Left lobe of liver (tissue), 2 donors: ENCODE data around the gene GRIK2. TPM values are rescaled to one million over a fixed set of nuclear protein-coding genes. Genes with fewer than 3 reads are reported as not detected.
A peak's percentile ranks its signal among the peaks of the same experiment; 100 is the strongest.

Source experiments
- ATAC-seq: fragments of 200-7000 bp; cut with Tn5 transposase; one replicate; pipeline ENCODE4 v1.9.1; 2020; ENCODE audit warnings: mild to moderate bottlenecking, moderate library complexity
- DNase-seq: peaks from one replicate; pipeline ENCODE4 v3.0.0-alpha.2; 2020; ENCODE audit warnings: low spot score
- total RNA-seq: library from RNA; stranded (reverse); gene quantifications from one replicate; pipeline ENCODE4 v1.2.1, GENCODE V29; 2021
- donor health status: DM: no; HTN: no; CAD: no; lungs with moderate emphysema.
- donor health status: DM: no; HTN: yes; CAD: no.

GRIK2 gene
- total RNA-seq, 1 donor from 2014 or later, result 0.10 TPM

DNA sequence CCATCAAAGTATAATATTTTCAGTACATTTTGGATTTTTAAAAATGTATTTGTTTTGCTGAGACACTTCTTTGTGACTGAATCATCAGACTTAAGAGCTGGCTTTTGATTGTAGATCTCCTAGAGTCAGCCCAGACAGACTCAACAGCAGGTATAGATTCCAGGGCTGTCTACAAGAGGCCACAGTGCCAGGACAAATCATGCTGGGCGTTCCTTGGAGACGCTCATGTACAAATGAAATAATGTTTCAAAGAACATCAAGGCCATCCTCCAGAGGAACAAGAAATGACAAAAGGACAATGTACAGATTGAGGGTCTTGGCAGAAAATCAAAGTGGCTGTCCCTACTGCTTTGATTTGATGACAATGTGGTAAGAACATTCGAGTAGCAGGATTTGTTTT, 369.3 kb downstream of the GRIK2 start:
- DNase-seq (no peak), ATAC-seq (peak; percentile 53)

DNA sequence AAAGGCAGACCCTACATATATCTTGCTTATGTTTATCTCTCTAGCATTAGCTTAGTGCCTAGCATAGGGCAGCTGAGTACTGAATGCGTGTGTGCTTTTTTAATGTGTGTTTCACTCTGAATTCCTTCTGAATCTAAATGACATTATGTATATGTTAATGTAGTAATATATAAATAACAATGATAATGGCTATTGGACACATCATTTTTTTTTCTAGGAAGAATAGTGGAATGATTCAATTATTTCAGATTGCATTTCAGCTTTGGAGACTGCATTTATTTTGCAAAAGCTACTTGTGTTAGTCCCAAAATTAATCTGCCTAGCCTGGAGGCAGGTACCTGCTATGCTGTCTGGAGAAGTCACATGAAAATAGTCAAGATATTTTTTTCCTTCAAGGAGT, 371.8 kb downstream of the GRIK2 start:
- no peak for DNase-seq
- ATAC-seq, result no peak

DNA sequence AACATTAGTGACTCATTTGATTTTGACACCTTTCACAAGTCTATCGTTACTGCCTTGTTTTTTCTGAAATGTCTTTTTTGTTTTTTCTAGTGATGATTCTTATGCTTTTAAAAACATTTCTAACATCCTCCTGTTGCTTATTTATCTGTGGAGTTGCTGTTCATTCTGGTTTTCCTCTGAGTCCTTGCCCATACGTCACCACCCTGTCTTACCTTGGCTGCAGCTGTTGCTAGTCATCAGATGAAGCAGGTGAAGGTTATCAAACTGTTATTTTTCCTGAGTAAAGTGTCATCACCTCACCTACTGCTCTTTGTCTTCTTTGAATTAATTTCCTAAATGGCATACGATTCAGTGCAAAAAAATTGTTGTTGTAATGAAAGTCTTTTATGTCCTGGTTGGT, 376.6 kb downstream of the GRIK2 start:
- ATAC-seq, result no peak
- DNase-seq, result no peak

DNA sequence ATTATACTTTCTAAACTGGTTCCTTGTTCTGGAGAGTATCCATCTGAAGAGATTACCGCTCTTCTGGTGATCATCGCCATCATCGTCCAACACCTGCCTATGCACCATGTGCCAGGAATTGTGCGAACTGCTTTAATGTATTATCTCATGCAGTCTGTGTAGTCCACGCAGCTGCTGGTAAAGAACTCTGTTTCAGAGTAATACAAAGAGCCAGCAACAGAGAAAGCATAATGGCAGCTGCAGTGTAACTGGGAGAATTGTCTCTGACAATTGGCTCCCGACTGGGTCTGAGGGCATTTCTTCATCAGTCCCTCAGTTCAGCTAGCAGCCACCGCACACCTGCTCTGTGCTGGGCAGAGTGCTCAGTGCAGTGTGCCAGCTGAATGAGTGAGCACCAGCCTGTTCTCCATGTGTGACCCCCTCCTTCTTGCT, 383.4 kb downstream of the GRIK2 start:
- ATAC-seq (no peak), DNase-seq (no peak)

DNA sequence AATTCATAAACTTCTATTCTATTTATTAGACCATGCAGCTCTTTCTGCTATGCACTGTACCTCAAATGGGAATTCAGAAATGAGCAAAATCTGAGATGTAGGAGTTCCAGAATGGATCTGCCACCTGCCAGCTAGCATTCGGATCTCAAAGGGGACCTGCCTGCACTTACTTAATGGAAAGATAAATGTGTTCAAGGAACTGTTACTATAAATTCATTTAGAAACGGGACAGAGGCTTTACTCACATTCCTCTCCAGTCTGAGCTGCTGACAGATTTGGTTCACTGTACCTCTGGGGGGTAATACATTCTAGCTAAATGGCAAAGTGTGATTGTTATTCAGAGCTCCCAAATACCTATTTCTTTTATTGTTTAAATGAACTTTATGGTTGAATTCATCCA, 384.1 kb downstream of the GRIK2 start:
- no peak for DNase-seq
- no peak for ATAC-seq

DNA sequence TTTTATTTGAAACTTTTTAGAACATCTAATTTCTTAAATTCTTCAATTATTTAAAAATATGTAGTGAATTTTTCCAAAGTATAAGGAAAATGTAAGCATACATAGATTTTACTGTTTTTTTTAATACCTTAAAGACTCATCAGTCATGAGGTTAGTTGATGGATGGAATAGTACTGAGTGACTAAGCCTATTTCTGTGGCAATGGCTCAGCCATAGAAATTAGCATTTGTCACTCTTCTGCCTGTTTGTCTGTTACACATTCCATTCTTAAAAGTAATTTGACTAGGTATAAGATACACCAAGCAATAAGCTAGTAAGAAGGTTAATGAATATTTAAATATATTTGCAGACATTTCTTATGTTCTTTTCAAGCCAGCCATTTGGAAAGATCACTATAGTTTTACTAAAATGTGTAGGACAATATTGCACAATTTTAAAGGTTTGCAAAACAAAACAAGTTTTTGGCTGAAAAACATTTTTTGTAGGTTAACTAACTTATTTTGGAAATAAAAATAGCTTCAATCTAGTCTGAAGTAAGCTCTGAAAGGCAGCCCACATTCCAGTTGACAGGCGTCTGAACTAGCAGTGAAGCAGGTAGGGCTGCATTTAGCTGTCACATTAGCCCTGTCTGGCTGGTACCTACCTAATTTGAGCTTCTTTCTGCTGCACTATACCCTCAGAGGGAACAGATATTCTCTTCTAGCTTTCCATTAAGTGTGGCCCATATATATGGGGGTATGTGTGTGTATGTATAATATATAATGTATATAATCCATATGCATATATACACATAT, 385.7 kb downstream of the GRIK2 start:
- ATAC-seq, result no peak
- DNase-seq, result no peak

DNA sequence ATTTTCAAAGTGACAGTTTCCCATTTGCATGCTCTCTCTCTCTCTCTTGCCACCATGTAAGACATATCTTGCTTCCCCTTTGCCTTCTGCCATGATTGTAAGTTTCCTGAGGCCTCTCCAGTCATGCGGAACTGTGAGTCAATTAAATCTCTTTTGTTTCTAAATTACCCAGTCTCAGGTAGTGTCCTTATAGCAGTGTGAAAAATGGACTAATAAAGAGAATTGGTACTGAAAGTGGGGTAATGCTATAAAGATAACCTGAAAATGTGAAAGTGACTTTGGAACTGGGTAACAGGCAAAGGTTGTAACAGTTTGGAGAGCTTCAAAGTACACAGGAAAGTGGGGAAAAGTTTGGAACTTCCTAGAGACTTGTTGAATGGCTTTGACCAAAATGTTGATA, 389.8 kb downstream of the GRIK2 start:
- DNase-seq (no peak), ATAC-seq (no peak)

DNA sequence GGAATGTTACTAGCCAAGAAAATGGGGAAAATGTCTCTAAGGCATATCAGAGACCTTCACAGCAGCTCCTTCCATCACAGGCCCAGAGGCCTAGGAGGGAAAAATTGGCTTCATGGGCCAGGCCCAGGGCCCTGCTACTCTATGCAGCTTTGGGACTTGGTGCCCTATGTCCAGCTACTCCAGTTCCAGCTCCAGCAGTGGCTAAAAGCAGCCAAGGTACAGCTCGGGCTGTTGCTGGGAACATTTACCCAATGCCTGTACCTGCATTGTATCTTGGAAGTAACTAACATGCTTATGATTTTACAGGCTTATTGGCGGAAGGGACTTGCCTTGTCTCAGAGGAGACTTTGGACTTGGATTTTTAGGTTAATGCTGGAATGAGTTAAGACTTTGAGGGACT, 390.6 kb downstream of the GRIK2 start:
- DNase-seq (no peak), ATAC-seq (no peak)

DNA sequence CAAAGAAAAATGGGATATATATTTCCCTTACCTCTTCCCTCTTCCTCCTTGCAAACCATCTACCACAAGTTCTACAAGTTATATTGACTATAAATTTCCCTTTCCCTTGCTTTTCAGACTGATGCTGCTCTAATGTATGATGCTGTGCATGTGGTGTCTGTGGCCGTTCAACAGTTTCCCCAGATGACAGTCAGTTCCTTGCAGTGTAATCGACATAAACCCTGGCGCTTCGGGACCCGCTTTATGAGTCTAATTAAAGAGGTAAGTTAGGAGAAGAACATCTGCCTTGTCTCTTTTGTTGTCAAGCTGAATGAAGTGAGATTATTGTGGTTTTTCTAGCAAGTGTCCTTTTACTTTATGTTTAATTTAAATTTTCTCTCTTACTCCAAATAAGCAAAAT, 406.0 kb downstream of the GRIK2 start:
- DNase-seq, result no peak
- ATAC-seq, result no peak

DNA sequence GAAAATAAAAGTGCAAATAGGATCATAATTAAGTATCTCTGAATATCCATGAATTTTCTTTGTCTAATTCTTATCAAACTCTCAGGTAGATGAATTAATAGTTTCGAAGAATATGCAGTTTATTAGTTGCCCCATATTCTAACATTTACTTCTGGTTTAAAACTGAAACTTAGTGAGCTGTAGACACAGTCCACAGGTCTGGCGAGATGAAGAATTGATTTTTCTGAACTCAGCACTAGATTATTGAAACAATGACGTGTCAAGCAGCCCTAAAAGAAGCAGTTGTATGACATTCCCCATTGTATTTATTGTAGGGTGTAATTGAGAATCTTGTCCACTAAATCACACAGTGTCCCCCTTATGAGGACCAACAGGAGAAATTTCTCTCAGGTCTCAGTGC, 407.1 kb downstream of the GRIK2 start:
- DNase-seq (no peak), ATAC-seq (peak; percentile 83)

DNA sequence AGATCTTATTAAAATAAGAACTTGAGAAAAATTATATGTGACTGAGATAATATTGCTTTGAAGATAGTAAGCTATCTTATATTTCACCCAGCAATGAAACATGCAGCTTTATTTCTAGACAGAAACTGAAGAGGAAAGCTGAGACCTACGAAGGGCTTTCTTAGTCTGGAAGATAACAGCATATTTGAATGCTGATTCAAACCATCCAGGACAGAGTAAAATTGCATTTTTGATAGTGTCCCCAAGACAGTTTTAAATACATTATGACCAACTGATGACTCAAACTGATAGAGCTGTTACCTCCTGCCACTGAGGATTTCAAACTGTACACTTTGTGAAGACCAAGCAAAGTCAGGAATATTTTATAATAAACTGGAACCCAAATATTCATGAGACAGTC, 409.6 kb downstream of the GRIK2 start:
- ATAC-seq (no peak), DNase-seq (no peak)

DNA sequence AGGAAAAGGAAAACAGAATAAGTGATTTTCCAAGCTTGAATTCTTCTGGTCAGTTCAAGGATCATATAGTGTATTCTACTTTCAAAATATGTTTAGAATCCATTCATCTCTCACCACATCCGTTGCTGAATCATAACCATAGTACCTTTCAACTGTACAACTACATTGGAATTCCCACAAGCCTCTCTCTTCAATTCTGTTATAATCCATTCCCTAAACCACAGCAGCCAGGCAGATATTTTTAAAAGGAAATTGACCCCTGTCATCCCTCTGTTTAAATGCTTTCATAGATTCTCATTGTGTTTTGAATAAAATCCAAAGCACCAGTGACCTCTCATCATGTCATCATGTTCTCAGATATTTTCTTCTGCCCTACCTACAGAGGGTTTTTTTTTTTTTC, 412.7 kb downstream of the GRIK2 start:
- no peak for ATAC-seq

DNA sequence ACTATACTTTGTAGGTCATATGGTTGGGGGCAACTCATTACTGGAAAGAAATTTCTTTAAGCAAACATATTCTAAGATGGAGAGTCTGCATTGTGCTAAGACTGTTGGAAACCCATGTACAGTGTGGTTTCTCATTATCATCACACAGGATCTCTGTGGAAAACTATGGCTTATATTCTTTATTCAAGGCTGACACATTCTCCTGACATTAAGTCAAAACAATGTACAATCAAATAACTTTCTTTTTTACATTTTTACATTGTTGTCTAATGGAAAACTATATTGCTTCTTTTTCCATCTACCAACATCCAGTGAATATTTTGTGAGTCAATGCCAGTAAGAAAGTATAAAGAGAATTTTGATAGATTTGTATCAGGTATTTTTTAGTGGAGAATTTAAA, 417.6 kb downstream of the GRIK2 start:
- no peak for DNase-seq
- ATAC-seq, result no peak

More for the DNA sequence above, 412.7 kb downstream of the GRIK2 start:
- no peak for DNase-seq

DNA sequence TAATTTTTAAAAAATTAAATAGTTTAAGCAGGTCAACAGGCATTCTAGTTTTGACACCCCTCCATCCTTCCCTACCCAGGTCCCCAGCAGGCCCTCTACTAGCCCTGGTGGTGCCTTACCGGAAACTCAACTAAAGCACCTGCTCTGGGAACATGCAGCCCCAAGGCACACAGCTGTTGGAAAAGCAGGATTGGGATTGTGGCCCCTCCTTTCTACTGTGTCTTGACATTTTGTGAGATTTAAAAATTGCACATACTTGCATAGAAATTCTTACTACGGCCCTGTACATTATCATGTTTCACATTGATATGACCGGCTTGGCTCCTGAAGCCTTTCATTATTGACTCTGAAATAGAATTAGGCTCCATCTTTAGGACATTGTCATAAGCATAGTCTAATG, 423.2 kb downstream of the GRIK2 start:
- DNase-seq (no peak), ATAC-seq (no peak)

DNA sequence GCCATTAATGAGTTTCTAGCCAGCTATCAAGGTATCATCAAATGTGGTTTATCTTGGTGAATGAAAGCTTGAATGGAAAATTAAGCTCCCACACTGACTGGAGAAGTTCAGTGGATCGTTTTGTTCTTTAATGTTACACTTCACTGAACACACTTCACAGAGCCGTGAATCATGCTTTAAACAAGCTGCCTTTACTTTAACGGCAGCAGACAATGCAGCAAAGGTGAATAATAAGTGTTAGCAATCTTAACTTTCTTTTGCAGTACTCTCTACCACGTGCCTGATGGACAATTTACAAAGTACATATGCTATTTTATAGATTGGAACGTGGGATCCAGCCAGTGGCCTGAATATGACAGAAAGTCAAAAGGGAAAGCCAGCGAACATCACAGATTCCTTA, 424.5 kb downstream of the GRIK2 start:
- ATAC-seq (no peak), DNase-seq (no peak)

DNA sequence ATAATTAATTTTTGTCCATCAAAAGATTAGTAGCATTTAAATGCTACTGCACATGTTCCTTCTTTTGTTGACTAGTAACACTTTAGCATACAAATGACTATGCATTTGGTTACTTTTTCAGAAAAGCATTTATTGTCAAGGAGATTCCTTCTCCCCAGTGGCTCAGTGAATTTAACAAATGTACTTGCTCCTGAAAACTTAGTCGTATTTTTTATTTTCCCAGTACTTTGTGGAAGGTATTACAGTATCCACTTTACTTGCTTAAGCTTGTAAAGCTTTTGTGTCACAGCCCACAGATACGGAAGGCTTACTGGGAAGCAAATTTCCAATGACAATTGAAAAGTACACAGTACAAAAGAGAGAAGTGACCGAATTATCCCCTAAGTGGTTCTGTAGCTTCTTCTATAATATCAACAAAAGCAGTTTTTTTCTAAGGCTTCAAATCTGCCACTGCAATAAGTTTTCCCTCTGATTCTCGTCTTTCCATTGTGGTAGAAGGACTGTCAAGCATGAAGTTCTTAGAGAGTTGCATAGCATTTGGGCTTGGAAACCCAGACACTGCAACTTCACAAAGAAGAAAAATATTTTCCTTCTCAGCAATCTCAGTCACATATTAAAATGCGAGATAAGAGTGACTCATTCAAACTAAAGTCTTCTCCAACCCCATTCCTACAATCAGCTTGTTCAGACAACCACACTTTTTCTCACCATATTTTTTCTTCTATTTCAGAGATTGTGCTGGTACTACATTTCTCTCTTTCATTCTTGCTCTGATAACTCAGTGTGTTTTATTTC, 431.2 kb downstream of the GRIK2 start:
- DNase-seq (no peak), ATAC-seq (no peak)

DNA sequence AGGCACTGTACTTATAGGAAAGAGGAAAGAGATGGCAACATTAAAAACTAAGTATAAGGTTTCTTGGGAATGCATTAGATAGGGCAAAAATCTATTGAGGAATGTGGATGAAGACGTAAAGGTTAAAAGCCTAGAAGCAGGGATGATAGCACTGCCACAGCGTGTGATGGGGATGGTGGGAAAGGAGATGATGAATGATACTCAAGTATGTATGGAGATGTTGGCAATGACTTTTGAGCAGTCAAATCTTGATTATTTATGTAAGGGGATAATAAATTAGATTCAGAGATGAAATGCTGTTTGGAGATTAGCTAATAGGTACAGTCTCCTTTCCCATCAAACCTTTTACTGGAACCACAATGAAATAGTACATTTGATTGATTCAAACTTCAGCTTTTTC, 432.8 kb downstream of the GRIK2 start:
- ATAC-seq (no peak), DNase-seq (no peak)

DNA sequence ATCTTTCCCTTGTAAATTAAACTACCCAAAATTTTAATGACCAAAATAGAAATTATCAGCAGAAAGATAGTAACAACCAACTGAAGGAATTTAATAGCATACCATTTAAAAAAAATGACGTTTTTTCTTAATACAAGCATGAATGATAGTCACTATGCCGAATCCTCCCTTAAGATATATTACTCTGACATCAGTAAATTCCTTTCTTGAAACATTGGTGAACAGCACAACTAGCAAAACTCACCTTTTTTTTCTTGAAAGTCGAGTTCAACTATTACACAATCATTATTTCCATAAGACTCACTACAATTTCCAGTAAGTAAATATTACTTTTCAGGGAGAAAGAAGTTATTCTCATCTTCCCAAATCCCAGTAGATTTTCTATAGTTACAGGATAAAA, 433.2 kb downstream of the GRIK2 start:
- ATAC-seq (no peak), DNase-seq (no peak)

DNA sequence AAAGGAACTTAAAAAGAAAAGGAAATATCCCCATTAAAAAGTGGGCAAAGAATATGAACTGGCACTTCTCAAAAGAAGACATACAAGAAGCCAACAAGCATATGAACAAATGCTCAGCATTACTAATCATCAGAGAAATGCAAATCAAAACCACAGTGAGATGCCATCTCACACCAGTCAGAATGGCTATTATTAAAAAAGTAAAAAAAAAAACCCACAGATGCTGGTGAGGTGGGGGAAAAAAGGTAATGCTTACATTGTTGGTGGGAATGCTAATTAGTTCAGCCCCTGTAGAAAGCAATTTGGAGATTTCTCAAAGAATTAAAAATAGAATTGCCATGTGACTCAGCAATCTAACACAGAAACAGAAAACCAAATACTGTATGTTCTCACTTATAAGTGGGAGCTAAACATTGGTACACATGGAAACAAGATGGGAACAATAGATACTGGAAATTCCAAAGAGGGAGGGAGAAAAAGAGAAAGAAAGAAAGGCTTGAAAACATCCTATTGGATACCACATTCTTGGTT, 437.1 kb downstream of the GRIK2 start:
- DNase-seq (no peak), ATAC-seq (no peak)

DNA sequence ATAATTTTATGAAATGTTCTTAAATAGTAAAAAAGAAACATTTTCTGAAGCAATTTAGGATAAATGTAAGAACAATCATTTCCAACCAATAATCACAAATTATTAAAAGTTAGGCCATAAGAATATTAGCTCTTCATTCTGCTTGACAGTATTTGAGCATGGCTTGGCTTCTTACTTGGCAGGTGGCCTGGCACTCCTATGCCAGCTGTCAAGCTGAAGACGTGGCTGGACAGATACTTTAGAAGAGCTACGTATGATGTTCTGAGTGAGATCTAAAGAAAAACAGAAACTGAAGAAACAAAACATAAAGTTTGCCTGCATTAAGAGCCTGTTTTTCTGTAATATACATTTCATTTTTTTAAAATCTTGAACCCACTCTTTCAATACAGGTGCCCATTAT, 438.9 kb downstream of the GRIK2 start:
- ATAC-seq, result no peak

DNA sequence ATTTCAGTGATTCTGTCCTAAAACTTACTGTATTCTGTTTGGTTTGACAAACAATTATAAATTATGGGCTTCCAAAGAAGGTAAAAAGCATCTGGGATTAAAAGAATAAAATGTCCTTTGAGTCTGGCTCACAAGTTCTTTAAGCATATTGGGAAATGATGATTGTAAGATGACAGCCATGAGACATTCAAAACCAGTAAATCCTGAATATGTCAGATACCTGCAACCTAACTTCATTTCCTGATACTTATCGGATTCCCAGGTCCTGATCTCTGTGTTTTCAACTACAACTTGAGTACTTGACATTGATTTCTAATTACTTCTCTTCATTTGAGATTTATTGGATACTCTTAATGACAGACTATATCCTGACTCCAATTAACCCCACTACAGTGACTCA, 446.6 kb downstream of the GRIK2 start:
- ATAC-seq (no peak), DNase-seq (no peak)

More for the DNA sequence above, 438.9 kb downstream of the GRIK2 start:
- no peak for DNase-seq

DNA sequence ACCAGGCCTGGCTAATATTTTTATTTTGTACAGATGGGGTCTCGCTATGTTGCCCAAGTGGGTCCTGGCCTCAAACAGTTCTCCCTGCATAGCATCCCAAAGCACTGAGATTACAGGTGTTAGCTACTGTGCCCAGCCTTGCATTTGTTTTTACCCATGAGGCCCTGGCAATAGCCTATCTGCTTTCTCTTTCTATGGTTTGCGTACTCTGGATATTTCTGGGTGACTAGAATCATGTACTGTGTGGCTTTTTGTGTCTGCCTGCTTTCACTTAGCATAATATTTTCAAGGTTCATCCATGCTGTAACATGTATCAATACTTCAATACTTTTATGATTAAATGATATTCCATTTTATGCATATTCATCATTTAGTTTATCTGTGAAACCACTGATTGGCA, 451.7 kb downstream of the GRIK2 start:
- no peak for ATAC-seq

More for the DNA sequence above, 451.7 kb downstream of the GRIK2 start:
- DNase-seq, result no peak
